Measurements from ENCODE around the gene SEZ6L.

DNA sequence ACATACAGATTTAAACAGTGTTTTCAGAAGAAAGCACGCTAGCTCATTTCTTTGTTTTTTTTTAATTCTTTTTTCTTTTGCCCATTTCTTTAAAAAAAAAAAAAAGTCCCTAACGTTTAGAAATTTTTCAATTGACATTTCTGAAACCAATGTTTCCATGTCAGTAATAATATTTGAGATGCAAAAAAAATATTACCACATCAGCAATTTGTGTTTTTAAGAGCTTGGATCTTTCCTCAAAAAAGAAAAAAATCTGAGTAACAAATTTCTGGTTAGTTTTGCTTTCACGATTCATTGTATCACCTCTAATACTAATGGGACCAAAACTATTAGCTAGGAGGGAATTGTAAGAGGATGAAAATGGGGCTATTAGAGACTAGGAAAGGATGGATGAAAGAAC is 219.9 kb downstream of the SEZ6L start:
- TF ChIP-seq, protein P1, sequence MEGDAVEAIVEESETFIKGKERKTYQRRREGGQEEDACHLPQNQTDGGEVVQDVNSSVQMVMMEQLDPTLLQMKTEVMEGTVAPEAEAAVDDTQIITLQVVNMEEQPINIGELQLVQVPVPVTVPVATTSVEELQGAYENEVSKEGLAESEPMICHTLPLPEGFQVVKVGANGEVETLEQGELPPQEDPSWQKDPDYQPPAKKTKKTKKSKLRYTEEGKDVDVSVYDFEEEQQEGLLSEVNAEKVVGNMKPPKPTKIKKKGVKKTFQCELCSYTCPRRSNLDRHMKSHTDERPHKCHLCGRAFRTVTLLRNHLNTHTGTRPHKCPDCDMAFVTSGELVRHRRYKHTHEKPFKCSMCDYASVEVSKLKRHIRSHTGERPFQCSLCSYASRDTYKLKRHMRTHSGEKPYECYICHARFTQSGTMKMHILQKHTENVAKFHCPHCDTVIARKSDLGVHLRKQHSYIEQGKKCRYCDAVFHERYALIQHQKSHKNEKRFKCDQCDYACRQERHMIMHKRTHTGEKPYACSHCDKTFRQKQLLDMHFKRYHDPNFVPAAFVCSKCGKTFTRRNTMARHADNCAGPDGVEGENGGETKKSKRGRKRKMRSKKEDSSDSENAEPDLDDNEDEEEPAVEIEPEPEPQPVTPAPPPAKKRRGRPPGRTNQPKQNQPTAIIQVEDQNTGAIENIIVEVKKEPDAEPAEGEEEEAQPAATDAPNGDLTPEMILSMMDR (IDR thresholded peaks at IDR 0.05; ENCODE audit: insufficient read depth, low read depth, low read length), result no peak
- TF ChIP-seq EZH2 (IDR thresholded peaks at IDR 0.05; ENCODE audit: insufficient read depth, low read length), result no peak
